ENCODE results near the gene OAS1.

Gene OAS1

GRCh38 chr12:112944024-112944690, 37.4 kb downstream of the OAS1 start:
- CTCF ChIA-PET, result interaction anchor here (1.3 kb wide), 1 partner anchor 49 kb away, joined by 4 read pairs; no protein-coding TSS in a partner anchor

DNA sequence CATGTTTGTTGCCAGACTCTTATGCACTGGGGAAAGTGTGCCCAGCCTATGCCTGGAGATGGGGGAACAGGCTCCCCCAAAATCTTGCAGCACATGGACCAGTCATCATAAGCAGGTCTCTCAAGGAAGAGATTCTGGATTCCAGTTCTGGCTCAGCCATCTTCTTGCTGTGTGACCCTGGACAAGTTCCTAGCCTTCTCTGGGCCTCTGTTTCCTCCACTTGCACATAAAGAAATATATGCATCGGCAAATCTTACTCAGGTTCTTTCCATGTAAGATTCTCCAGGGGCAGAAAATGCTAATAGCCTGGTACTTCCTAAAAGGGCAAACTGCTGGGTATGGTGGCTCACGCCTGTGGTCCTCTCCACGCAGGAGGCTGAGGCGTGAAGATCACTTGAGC, 38.8 kb downstream of the OAS1 start:
- CTCF ChIA-PET, result no interaction called here
- no peak for DNase-seq (ENCODE audit: low read depth, low spot score)
- POLR2A ChIA-PET, result no interaction called here
- H3K4me3 ChIP-seq (ENCODE audit: low read depth, low read length), result no peak overlapping the region
- TF ChIP-seq, protein P1, sequence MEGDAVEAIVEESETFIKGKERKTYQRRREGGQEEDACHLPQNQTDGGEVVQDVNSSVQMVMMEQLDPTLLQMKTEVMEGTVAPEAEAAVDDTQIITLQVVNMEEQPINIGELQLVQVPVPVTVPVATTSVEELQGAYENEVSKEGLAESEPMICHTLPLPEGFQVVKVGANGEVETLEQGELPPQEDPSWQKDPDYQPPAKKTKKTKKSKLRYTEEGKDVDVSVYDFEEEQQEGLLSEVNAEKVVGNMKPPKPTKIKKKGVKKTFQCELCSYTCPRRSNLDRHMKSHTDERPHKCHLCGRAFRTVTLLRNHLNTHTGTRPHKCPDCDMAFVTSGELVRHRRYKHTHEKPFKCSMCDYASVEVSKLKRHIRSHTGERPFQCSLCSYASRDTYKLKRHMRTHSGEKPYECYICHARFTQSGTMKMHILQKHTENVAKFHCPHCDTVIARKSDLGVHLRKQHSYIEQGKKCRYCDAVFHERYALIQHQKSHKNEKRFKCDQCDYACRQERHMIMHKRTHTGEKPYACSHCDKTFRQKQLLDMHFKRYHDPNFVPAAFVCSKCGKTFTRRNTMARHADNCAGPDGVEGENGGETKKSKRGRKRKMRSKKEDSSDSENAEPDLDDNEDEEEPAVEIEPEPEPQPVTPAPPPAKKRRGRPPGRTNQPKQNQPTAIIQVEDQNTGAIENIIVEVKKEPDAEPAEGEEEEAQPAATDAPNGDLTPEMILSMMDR (IDR thresholded peaks at IDR 0.05; ENCODE audit: insufficient read depth, low read length, missing control alignments), result no peak

More at GRCh38 chr12:112944024-112944690, 37.4 kb downstream of the OAS1 start:
- TF ChIP-seq, protein P1 (IDR thresholded peaks at IDR 0.05; ENCODE audit: insufficient read depth, low read length, missing control alignments), result no peak
- no peak overlapping the region for H3K4me3 ChIP-seq (ENCODE audit: low read depth, low read length)
- DNase-seq (ENCODE audit: low read depth, low spot score), result no peak
- POLR2A ChIA-PET, result no interaction called here

- ChIA-PET POLR2A (interaction anchor here (0.6 kb wide), 1 partner anchor 12 kb away, joined by 3 read pairs; no protein-coding TSS in a partner anchor), CTCF (no interaction called here)
- TF ChIP-seq, protein P1 (IDR thresholded peaks at IDR 0.05; ENCODE audit: insufficient read depth, low read length, missing control alignments), result no peak
- no peak overlapping the region for H3K4me3 ChIP-seq (ENCODE audit: low read depth, low read length)
- no peak for DNase-seq (ENCODE audit: low read depth, low spot score)
These were observed 39.7 kb downstream of the OAS1 start for GRCh38 chr12:112946236-112947000.

GRCh38 chr12:112947314-112947713, 40.6 kb downstream of the OAS1 start:
- ChIA-PET CTCF (no interaction called here), POLR2A (no interaction called here)
- no peak overlapping the region for H3K4me3 ChIP-seq (ENCODE audit: low read depth, low read length)
- DNase-seq (ENCODE audit: low read depth, low spot score), result no peak
- TF ChIP-seq, protein P1 (IDR thresholded peaks at IDR 0.05; ENCODE audit: insufficient read depth, low read length, missing control alignments), result no peak

GRCh38 chr12:112947761-112948160, 41.0 kb downstream of the OAS1 start:
- ChIA-PET POLR2A (no interaction called here), CTCF (no interaction called here)
- no peak for DNase-seq (ENCODE audit: low read depth, low spot score)
- H3K4me3 ChIP-seq (ENCODE audit: low read depth, low read length), result no peak overlapping the region
- TF ChIP-seq, protein P1 (IDR thresholded peaks at IDR 0.05; ENCODE audit: insufficient read depth, low read length, missing control alignments), result no peak

DNA sequence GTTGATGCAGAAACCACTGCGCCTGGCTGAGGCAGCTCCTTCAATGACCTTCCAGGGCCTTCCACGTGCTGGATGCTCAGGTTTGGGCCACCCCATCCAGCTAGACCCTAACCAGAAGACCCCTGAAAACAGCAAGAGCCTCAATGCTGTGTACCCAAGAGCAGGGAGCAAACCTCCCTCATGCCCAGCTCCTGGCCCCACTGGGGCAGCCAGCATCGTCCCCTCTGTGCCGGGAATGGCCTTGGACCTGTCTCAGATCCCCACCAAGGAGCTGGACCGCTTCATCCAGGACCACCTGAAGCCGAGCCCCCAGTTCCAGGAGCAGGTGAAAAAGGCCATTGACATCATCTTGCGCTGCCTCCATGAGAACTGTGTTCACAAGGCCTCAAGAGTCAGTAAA, 42.0 kb downstream of the OAS1 start:
- ChIA-PET POLR2A (interaction anchor here (0.6 kb wide), 1 partner anchor 10 kb away, joined by 4 read pairs; no protein-coding TSS in a partner anchor), CTCF (interaction anchor here (1.5 kb wide), 1 partner anchor 44 kb away, joined by 5 read pairs; no protein-coding TSS in a partner anchor)
- H3K4me3 ChIP-seq (ENCODE audit: low read depth, low read length), result no peak overlapping the region
- TF ChIP-seq, protein P1 (IDR thresholded peaks at IDR 0.05; ENCODE audit: insufficient read depth, low read length, missing control alignments), result no peak
- DNase-seq (ENCODE audit: low read depth, low spot score), result no peak

Measured in AG04449 (cell line).